OCI-LY3 (cell line): ENCODE measurements around the gene SPIN1.

ENCODE experiments used
- EZH2phosphoT487 ChIP-seq: fragments of 200-600 bp; shearing (Covaris generic); IDR thresholded peaks from 2 replicates; pipeline ENCODE4 v1.6.1; 2018; ENCODE audit warnings: antibody characterized with exemption, mixed run types, low read depth
- TF ChIP-seq, protein P1 (sequence below): fragments of 200-600, 300-600 bp; sonication (generic); IDR thresholded peaks from 2 replicates; pipeline ENCODE4 v1.5.1; 2014; ENCODE audit warnings: antibody characterized with exemption, low read length, low read depth

DNA sequence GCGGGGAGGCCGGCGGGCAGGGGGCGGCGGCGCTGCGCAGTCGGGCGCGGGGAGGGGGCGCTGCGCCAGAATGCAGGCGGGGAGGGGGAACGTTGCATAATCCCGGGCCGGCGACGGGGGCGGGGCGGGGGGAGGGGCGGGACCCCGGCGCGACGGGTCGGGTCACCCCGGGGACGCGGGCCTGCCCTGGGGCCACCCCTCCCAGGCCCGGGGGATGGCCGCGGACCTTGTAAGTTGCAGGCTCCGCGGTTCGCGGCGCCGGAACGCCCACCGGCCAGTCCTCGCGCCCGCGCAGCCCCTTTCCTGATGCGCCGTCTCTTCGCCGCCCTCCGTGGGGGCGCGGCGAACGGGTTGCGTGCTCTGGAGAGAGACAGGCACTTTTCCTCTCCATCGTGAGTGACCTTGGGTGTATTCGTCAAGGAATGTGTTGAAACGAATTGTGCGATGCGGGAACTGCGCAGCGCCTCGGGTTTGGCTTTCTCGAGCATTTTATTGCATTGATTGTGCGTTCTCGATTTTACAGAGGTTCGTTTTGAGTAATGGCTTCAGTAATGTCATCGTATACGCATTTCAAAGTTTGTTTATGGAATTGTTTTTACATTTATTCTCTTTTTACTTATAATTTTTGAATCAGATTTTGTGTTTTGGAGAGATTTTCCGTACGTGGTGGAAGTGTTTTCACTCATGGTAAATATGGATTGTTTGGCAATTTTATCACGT lies 802 bp downstream of the SPIN1 start:
- TF ChIP-seq, protein P1, sequence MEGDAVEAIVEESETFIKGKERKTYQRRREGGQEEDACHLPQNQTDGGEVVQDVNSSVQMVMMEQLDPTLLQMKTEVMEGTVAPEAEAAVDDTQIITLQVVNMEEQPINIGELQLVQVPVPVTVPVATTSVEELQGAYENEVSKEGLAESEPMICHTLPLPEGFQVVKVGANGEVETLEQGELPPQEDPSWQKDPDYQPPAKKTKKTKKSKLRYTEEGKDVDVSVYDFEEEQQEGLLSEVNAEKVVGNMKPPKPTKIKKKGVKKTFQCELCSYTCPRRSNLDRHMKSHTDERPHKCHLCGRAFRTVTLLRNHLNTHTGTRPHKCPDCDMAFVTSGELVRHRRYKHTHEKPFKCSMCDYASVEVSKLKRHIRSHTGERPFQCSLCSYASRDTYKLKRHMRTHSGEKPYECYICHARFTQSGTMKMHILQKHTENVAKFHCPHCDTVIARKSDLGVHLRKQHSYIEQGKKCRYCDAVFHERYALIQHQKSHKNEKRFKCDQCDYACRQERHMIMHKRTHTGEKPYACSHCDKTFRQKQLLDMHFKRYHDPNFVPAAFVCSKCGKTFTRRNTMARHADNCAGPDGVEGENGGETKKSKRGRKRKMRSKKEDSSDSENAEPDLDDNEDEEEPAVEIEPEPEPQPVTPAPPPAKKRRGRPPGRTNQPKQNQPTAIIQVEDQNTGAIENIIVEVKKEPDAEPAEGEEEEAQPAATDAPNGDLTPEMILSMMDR, result no peak
- TF ChIP-seq EZH2phosphoT487, result no peak
